OCI-LY3 (cell line): ENCODE measurements around the gene P2RX6.

Source experiments
- CTCF ChIP-seq: fragments of 200-600, 300-600 bp; sonication (generic); IDR thresholded peaks from 2 replicates; pipeline ENCODE4 v1.5.1; 2014; ENCODE audit warnings: antibody characterized with exemption, low read length, low read depth
- EZH2phosphoT487 ChIP-seq: fragments of 200-600 bp; shearing (Covaris generic); IDR thresholded peaks from 2 replicates; pipeline ENCODE4 v1.6.1; 2018; ENCODE audit warnings: antibody characterized with exemption, mixed run types, low read depth

GRCh38 chr22:21067075-21067900 lies 52.3 kb downstream of the P2RX6 start:
- no peak for TF ChIP-seq CTCF
- no peak for TF ChIP-seq EZH2phosphoT487
